ENCODE data around the gene ZNF655. TPM values are rescaled to one million over a fixed set of nuclear protein-coding genes. Genes with fewer than 3 reads are reported as not detected.
"Not testable (repeated sequence)": the region's sequence is repeated elsewhere in the genome, so short reads cannot be mapped to it uniquely, and the experiment has no call there.

The ZNF655 gene
- total and polyA plus RNA-seq, 2 experiments from 2014 or later = 39.4 to 76.3 TPM

- no peaks in the 10 kb centered on the region for H3K9me2 ChIP-seq (replicated peaks; ENCODE audit: insufficient read depth)
- no peaks in the 10 kb centered on the region for H4K20me1 ChIP-seq (ENCODE audit: insufficient read depth, poor library complexity, severe bottlenecking)
- no peak overlapping the region for H3K27ac ChIP-seq
- H3K4me2 ChIP-seq = peak overlapping the region; percentile 97
- no peaks in the 10 kb centered on the region for H3K9me3 ChIP-seq (ENCODE audit: low read depth)
- peak overlapping the region; percentile 94 for H2AFZ ChIP-seq
- H3K4me1 ChIP-seq (ENCODE audit: insufficient read depth) = no peaks in the 10 kb centered on the region
- H3K27me3 ChIP-seq = no peaks in the 10 kb centered on the region
- 71% methylated on average over 10 of the region's 10 CpGs for WGBS (ENCODE audit: low lambda C conversion rate, missing lambda C conversion rate)
- H3K79me2 ChIP-seq = no peaks in the 10 kb centered on the region
- H3K36me3 ChIP-seq (replicated peaks; ENCODE audit: insufficient read depth, low read depth) = no peaks in the 10 kb centered on the region
- peak overlapping the region; percentile 64 for H3K4me3 ChIP-seq
- DNase-seq (ENCODE audit: low spot score) = no peak
- no peak for TF ChIP-seq EZH2 (IDR thresholded peaks at IDR 0.05; ENCODE audit: borderline replicate concordance)
- TF ChIP-seq EZH2phosphoT487 (IDR thresholded peaks at IDR 0.05; ENCODE audit: low read depth, severe bottlenecking, unreplicated experiment) = no peak
- no peak for TF ChIP-seq CTCF (IDR thresholded peaks at IDR 0.05; ENCODE audit: poor library complexity)
These were observed 21.0 kb downstream of the ZNF655 start for GRCh38 chr7:99579281-99579955.

GRCh38 chr7:99579956-99580777, 21.7 kb downstream of the ZNF655 start:
- H3K79me2 ChIP-seq = no peaks in the 10 kb centered on the region
- peak overlapping the region; percentile 64 for H3K4me3 ChIP-seq
- peak; percentile 57 for TF ChIP-seq CTCF (IDR thresholded peaks at IDR 0.05; ENCODE audit: poor library complexity)
- TF ChIP-seq EZH2phosphoT487 (IDR thresholded peaks at IDR 0.05; ENCODE audit: low read depth, severe bottlenecking, unreplicated experiment) = no peak
- TF ChIP-seq EZH2 (IDR thresholded peaks at IDR 0.05; ENCODE audit: borderline replicate concordance) = no peak
- H3K36me3 ChIP-seq (replicated peaks; ENCODE audit: insufficient read depth, low read depth) = no peaks in the 10 kb centered on the region
- H4K20me1 ChIP-seq (ENCODE audit: insufficient read depth, poor library complexity, severe bottlenecking) = no peaks in the 10 kb centered on the region
- H2AFZ ChIP-seq = peak overlapping the region; percentile 94
- no peaks in the 10 kb centered on the region for H3K9me3 ChIP-seq (ENCODE audit: low read depth)
- peak; percentile 75 for DNase-seq (ENCODE audit: low spot score)
- peak overlapping the region; percentile 30 for H3K27ac ChIP-seq
- H3K9me2 ChIP-seq (replicated peaks; ENCODE audit: insufficient read depth) = no peaks in the 10 kb centered on the region
- no peaks in the 10 kb centered on the region for H3K4me1 ChIP-seq (ENCODE audit: insufficient read depth)
- 7% methylated on average over 51 of the region's 54 CpGs for WGBS (ENCODE audit: low lambda C conversion rate, missing lambda C conversion rate)
- H3K4me2 ChIP-seq = peak overlapping the region; percentile 97
- no peaks in the 10 kb centered on the region for H3K27me3 ChIP-seq

GRCh38 chr7:99580778-99581332, 22.4 kb downstream of the ZNF655 start:
- H2AFZ ChIP-seq = peak overlapping the region; percentile 94
- H3K27me3 ChIP-seq; H3K9me2 ChIP-seq (replicated peaks; ENCODE audit: insufficient read depth); H3K27ac ChIP-seq; H3K4me1 ChIP-seq (ENCODE audit: insufficient read depth); H4K20me1 ChIP-seq (ENCODE audit: insufficient read depth, poor library complexity, severe bottlenecking); DNase-seq (ENCODE audit: low spot score); H3K36me3 ChIP-seq (replicated peaks; ENCODE audit: insufficient read depth, low read depth); H3K9me3 ChIP-seq (ENCODE audit: low read depth); H3K79me2 ChIP-seq: not testable (repeated sequence)
- peak overlapping the region; percentile 97 for H3K4me2 ChIP-seq
- H3K4me3 ChIP-seq = peak overlapping the region; percentile 64
- WGBS (ENCODE audit: low lambda C conversion rate, missing lambda C conversion rate) = 65% methylated on average over 4 of the region's 4 CpGs

GRCh38 chr7:99588868-99589267, 30.4 kb downstream of the ZNF655 start:
- Histone ChIP-seq H4K20me1 (ENCODE audit: insufficient read depth, poor library complexity, severe bottlenecking) (no peaks in the 10 kb centered on the region), H3K4me1 (ENCODE audit: insufficient read depth) (no peaks in the 10 kb centered on the region), H3K9me2 (replicated peaks; ENCODE audit: insufficient read depth) (no peaks in the 10 kb centered on the region), H3K27ac (no peak overlapping the region), H3K4me3 (no peak overlapping the region), H2AFZ (no peak overlapping the region), H3K36me3 (replicated peaks; ENCODE audit: insufficient read depth, low read depth) (no peaks in the 10 kb centered on the region), H3K9me3 (ENCODE audit: low read depth) (no peaks in the 10 kb centered on the region), H3K4me2 (no peak overlapping the region), H3K79me2 (no peaks in the 10 kb centered on the region), H3K27me3 (no peaks in the 10 kb centered on the region)
- TF ChIP-seq CTCF (IDR thresholded peaks at IDR 0.05; ENCODE audit: poor library complexity) (no peak), EZH2 (IDR thresholded peaks at IDR 0.05; ENCODE audit: borderline replicate concordance) (no peak), EZH2phosphoT487 (IDR thresholded peaks at IDR 0.05; ENCODE audit: low read depth, severe bottlenecking, unreplicated experiment) (no peak)
- 96% methylated on average over 3 of the region's 3 CpGs for WGBS (ENCODE audit: low lambda C conversion rate, missing lambda C conversion rate)
- no peak for DNase-seq (ENCODE audit: low spot score)

All from hepatocyte (in vitro differentiated cells).